Keratinocyte (primary cell): ENCODE measurements around the gene CCR8. TPM values are rescaled to one million over a fixed set of nuclear protein-coding genes. Genes with fewer than 3 reads are reported as not detected.
"Not testable (repeated sequence)": the region's sequence is repeated elsewhere in the genome, so short reads cannot be mapped to it uniquely, and the experiment has no call there.

ENCODE experiments used
- DNase-seq: peaks from one replicate; pipeline ENCODE4 v3.0.0-alpha.2; 2011; ENCODE audit warnings: low read depth, missing footprints, low spot score
- FAIRE-seq: peaks from 2 replicates; lab custom pipeline; 2011; peaks lifted over from hg19 to GRCh38; lab: Jason Lieb, UNC
- H2AFZ ChIP-seq: 2 replicates; pipeline ENCODE4 v1.6.0; 2012; ENCODE audit warnings: low read length, control low read depth, inconsistent platforms; ENCODE audit not compliant: control insufficient read depth
- H3K27ac ChIP-seq: 2 replicates; pipeline ENCODE4 v1.5.1; 2011; ENCODE audit warnings: low read length; ENCODE audit not compliant: control insufficient read depth, insufficient read depth
- H3K27me3 ChIP-seq: 3 replicates; pipeline ENCODE4 v1.6.0; 2011; ENCODE audit warnings: low read length; ENCODE audit not compliant: control insufficient read depth, insufficient read depth; ENCODE audit errors: extremely low read depth
- H3K36me3 ChIP-seq, 2 experiments: 2 replicates in 1 of 2; 3 replicates in 1 of 2; pipeline ENCODE4 v1.5.1; 2011; ENCODE audit warnings: low read length in 2 of 2, mild to moderate bottlenecking in 1 of 2; ENCODE audit not compliant: control insufficient read depth in 2 of 2, insufficient read depth in 2 of 2; ENCODE audit errors: extremely low read depth in 1 of 2
- H3K4me1 ChIP-seq: 3 replicates; pipeline ENCODE4 v1.5.1; 2011; ENCODE audit warnings: low read length; ENCODE audit not compliant: control insufficient read depth, insufficient read depth; ENCODE audit errors: extremely low read depth
- H3K4me2 ChIP-seq: 3 replicates; pipeline ENCODE4 v1.6.0; 2011; ENCODE audit warnings: low read depth, low read length; ENCODE audit not compliant: control insufficient read depth, insufficient read depth; ENCODE audit errors: extremely low read depth
- H3K4me3 ChIP-seq, 3 experiments: fragments of 200-600 bp in 1 of 3; sonication (generic) in 1 of 3; 2 replicates in 2 of 3; 3 replicates in 1 of 3; pipeline ENCODE4 v1.5.1; 2011 to 2016; ENCODE audit warnings: low read length in 3 of 3, mild to moderate bottlenecking in 3 of 3, control low read depth in 2 of 3, inconsistent platforms in 1 of 3, low read depth in 1 of 3, mixed read lengths in 1 of 3, mixed run types in 1 of 3, moderate library complexity in 1 of 3; ENCODE audit not compliant: control insufficient read depth in 2 of 3, insufficient read depth in 2 of 3; ENCODE audit errors: extremely low read depth in 1 of 3
- H3K79me2 ChIP-seq: 2 replicates; pipeline ENCODE4 v1.6.0; 2012; ENCODE audit warnings: low read length; ENCODE audit not compliant: control insufficient read depth, insufficient read depth
- H3K9ac ChIP-seq: 3 replicates; pipeline ENCODE4 v1.6.0; 2011; ENCODE audit warnings: low read length; ENCODE audit not compliant: control insufficient read depth, insufficient read depth; ENCODE audit errors: extremely low read depth
- H3K9me1 ChIP-seq: 3 replicates; pipeline ENCODE4 v1.6.0; 2011; ENCODE audit warnings: low read length; ENCODE audit not compliant: control insufficient read depth, insufficient read depth; ENCODE audit errors: extremely low read depth
- H3K9me3 ChIP-seq: 2 replicates; pipeline ENCODE4 v1.5.1; 2012; ENCODE audit warnings: low read depth, low read length; ENCODE audit not compliant: control insufficient read depth
- H4K20me1 ChIP-seq: 3 replicates; pipeline ENCODE4 v1.6.0; 2011; ENCODE audit warnings: low read length; ENCODE audit not compliant: control insufficient read depth, insufficient read depth; ENCODE audit errors: extremely low read depth
- dilution Hi-C: fragments of 300-500 bp; cut with MboI; formaldehyde crosslinking; loops from one replicate; pipeline ENCODE4 v1.7.0; 2020; ENCODE audit warnings: low sequenced_read_pairs; ENCODE audit not compliant: extremely low pct_ligation_motif_present
- polyA plus RNA-seq, 5 experiments: library from polyadenylated mRNA; depleted of rRNA in 3 of 5; stranded (reverse) in 3 of 5; stranded (forward) in 1 of 5; unstranded in 1 of 5; fragments of >200 nt; gene quantifications; 1 replicate in 1 of 5; 2 replicates in 3 of 5; 3 replicates in 1 of 5; pipeline versions ENCODE4 v1.2.1 to v1.2.3, GENCODE V29; 2011 to 2012; ENCODE audit warnings: missing spikeins in 2 of 5, low read depth in 1 of 5, low replicate concordance in 1 of 5
- TF ChIP-seq, protein P1 (sequence below), 3 experiments: IDR thresholded peaks in 1 of 3; conservative IDR thresholded peaks in 1 of 3; optimal IDR thresholded peaks in 1 of 3; 2 replicates in 2 of 3; 3 replicates in 1 of 3; pipeline versions ENCODE3 to v1.5.1; 2011; ENCODE audit warnings: low read length in 3 of 3, mild to moderate bottlenecking in 3 of 3, moderate library complexity in 2 of 3, control low read depth in 1 of 3, inconsistent platforms in 1 of 3; ENCODE audit not compliant: insufficient read depth in 2 of 3; ENCODE audit errors: extremely low read depth in 1 of 3

CCR8 gene
- polyA plus RNA-seq, 1 donor (not counting 4 experiments of a cell fraction or from before 2014, with no cell fraction given), result not detected

DNA sequence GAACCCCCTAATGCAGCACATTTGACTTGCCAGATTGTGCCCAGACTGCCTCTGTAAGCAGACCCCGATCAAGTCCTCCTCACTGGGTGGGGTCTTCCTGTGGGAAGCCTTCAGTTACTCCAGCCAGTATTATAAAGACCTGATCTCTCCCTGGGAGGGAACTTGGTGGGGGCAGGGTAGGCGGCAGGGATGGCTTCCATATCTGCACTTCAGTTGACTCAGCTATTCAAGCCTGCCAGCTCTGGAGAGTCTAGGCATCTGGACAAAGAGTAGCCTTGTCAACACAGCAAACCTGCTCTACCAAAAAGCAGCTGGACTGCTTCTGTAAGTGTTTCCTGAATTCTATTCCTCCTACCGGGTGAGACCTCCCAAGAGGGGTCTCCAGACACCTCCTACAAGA lies 32.7 kb downstream of the CCR8 start:
- H4K20me1 ChIP-seq, result no peaks in the 10 kb centered on the region
- H2AFZ ChIP-seq, result no peak overlapping the region
- no peaks in the 10 kb centered on the region for H3K36me3 ChIP-seq
- TF ChIP-seq, protein P1, sequence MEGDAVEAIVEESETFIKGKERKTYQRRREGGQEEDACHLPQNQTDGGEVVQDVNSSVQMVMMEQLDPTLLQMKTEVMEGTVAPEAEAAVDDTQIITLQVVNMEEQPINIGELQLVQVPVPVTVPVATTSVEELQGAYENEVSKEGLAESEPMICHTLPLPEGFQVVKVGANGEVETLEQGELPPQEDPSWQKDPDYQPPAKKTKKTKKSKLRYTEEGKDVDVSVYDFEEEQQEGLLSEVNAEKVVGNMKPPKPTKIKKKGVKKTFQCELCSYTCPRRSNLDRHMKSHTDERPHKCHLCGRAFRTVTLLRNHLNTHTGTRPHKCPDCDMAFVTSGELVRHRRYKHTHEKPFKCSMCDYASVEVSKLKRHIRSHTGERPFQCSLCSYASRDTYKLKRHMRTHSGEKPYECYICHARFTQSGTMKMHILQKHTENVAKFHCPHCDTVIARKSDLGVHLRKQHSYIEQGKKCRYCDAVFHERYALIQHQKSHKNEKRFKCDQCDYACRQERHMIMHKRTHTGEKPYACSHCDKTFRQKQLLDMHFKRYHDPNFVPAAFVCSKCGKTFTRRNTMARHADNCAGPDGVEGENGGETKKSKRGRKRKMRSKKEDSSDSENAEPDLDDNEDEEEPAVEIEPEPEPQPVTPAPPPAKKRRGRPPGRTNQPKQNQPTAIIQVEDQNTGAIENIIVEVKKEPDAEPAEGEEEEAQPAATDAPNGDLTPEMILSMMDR (optimal IDR thresholded peaks at IDR 0.05 in 1 of 3, IDR thresholded peaks at IDR 0.05 in 1 of 3, conservative IDR thresholded peaks at IDR 0.05 in 1 of 3; ENCODE audit: extremely low read depth in 1 of 3, insufficient read depth in 2 of 3, low read length in 3 of 3), result no peak
- no peak overlapping the region for H3K4me3 ChIP-seq
- H3K9ac ChIP-seq, result no peak overlapping the region
- FAIRE-seq (no peak), DNase-seq (no peak)
- H3K4me1 ChIP-seq, result peaks cover 5% of the 10 kb centered on the region
- no peaks in the 10 kb centered on the region for H3K79me2 ChIP-seq
- dilution Hi-C loops, result no loop called here
- H3K9me3 ChIP-seq, result no peaks in the 10 kb centered on the region
- no peak overlapping the region for H3K4me2 ChIP-seq
- H3K27me3 ChIP-seq, result peaks cover 6% of the 10 kb centered on the region
- H3K9me1 ChIP-seq, result no peaks in the 10 kb centered on the region
- H3K27ac ChIP-seq, result no peak overlapping the region

DNA sequence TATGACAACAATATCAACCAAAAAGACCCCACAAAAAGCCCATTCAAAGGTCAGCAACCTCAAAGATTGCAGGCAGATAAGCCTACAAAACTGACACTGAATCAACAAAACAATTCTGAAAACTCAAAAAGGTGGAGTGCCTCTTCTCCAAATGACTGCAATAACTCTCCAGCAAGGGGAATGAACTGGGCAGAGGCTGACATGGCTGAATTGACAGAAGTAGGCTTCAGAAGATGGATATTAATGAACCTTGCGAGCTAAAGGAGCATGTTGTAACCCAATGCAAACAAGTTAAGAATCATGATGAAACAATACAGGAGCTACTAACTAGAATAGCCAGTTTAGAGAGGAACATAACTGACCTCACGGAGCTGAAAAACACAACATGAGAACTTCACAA lies 33.3 kb downstream of the CCR8 start:
- no peak overlapping the region for H3K4me2 ChIP-seq
- no peak overlapping the region for H3K9ac ChIP-seq

DNA sequence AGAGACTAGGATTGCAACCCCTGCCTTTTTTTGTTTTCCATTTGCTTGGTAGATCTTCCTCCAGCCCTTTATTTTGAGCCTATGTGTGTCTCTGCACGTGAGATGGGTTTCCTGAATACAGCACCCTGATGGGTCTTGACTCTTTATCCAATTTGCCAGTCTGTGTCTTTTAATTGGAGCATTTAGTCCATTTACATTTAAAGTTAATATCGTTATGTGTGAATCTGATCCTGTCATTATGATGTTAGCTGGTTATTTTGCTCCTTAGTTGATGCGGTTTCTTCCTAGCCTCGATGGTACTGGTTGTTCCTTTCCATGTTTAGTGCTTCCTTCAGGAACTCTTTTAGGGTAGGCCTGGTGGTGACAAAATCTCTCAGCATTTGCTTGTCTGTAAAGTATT lies 40.9 kb downstream of the CCR8 start:
- H3K9ac ChIP-seq, H4K20me1 ChIP-seq, H3K36me3 ChIP-seq, H3K4me1 ChIP-seq, DNase-seq, dilution Hi-C loops, H3K4me2 ChIP-seq, H3K27ac ChIP-seq, H3K9me3 ChIP-seq, H2AFZ ChIP-seq, FAIRE-seq, H3K4me3 ChIP-seq, H3K27me3 ChIP-seq, H3K79me2 ChIP-seq, H3K9me1 ChIP-seq: not testable (repeated sequence)

More for the DNA sequence above, 33.3 kb downstream of the CCR8 start:
- no peaks in the 10 kb centered on the region for H3K9me3 ChIP-seq
- no peak overlapping the region for H3K27ac ChIP-seq
- H3K4me1 ChIP-seq, result peaks cover 5% of the 10 kb centered on the region
- no peaks in the 10 kb centered on the region for H3K9me1 ChIP-seq
- DNase-seq (no peak), FAIRE-seq (no peak)
- dilution Hi-C loops, result no loop called here
- H3K79me2 ChIP-seq, result no peaks in the 10 kb centered on the region
- H3K27me3 ChIP-seq, result peaks cover 6% of the 10 kb centered on the region
- TF ChIP-seq, protein P1 (optimal IDR thresholded peaks at IDR 0.05 in 1 of 3, IDR thresholded peaks at IDR 0.05 in 1 of 3, conservative IDR thresholded peaks at IDR 0.05 in 1 of 3; ENCODE audit: extremely low read depth in 1 of 3, insufficient read depth in 2 of 3, low read length in 3 of 3), result no peak
- H3K4me3 ChIP-seq, result no peak overlapping the region
- no peaks in the 10 kb centered on the region for H4K20me1 ChIP-seq
- H2AFZ ChIP-seq, result no peak overlapping the region
- H3K36me3 ChIP-seq, result no peaks in the 10 kb centered on the region
